Stimulated activated CD4-positive, alpha-beta T cell treated with anti-CD3 and anti-CD28 coated beads, Interleukin-2, amount 100 ng/mL, for 4 hours (primary cell): Measurements from ENCODE around the gene LSAMP.

Experiments
- DNase-seq: peaks from one replicate; pipeline ENCODE4 v3.0.0-alpha.2; 2020; ENCODE audit warnings: low read depth

The LSAMP gene

DNA sequence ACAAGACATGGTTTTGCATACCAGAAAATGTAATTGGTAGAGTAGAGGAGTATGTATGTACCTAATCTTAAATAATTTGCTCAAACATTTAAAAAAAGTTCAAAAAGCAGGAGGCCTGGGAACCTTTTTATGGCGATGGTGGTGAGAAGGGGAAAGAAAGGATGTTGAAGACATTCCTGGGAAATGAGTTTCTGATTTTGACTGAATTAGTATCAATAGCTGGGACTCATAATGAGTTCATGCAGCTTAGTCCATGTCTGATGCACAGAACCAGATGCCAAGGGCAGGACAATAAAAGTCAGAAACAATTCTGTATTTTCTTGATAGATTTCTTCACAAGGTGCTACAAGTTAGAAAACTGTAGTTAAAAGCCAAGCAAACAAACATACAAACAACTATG lies 426.6 kb downstream of the LSAMP start:
- DNase-seq, result no peak

DNA sequence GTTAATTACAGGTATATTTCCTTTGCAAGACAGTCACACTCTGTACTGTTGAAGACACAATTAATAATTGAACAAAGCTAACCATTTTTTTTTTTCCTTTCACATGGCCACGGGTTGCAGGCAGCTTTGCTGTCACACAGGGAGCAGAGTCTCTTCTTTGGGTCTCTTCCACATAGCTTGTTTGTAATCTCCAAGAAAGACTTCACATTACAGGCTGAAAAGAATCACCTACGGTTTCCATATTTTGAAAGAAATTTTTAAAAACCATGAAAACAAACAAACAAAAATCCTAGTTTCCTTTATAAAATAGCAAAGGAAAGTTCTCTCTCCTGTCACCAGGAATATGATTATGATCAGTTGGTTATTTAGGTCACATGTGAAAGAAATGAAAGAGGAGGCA lies 429.4 kb downstream of the LSAMP start:
- DNase-seq, result no peak

- no peak for DNase-seq
Measured at GRCh38 chr3:116007000-116007399, 438.3 kb downstream of the LSAMP start.

GRCh38 chr3:116005404-116005803 lies 439.9 kb downstream of the LSAMP start:
- no peak for DNase-seq

GRCh38 chr3:116002235-116002634 lies 443.1 kb downstream of the LSAMP start:
- DNase-seq, result no peak

DNA sequence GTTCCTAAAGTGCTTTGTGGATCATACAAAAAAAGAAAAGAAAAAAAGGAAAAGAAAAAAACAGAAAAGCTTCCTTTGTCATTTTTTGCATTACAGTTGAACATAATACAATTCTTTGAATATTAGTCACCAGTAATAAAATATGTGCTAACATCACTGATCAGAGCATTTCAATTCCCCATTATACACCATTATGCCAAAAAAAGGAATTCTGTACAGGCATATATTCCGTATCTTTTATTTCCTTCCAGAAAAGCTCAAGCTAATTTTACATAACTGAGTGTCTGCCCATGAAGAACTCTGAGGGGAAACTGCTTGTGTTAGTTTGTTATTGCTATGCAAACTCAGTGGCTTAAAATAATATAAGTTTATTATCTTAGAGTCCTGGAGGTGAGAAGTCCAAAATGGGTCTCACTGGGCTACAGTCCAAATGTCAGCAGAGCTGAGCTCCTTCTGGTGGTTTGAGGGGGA lies 444.1 kb downstream of the LSAMP start:
- DNase-seq, result no peak

DNA sequence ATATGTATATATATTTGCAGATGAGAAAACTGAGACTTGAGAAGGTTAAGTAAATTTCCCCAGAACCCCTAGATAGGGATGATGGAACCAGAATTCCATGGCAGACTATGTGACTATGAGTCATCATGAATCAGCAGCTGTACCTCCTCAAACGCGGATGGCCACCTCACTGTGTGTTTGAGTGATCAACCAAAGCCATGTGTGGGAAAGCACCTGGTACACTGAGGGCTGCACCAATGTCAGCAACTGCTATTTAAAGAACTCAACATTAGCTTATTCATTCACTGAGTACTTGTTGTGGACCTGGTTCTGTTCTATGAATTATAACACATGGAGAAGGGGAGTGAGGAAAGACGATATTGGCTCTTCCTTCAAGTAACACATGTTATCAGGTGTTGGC lies 445.0 kb downstream of the LSAMP start:
- no peak for DNase-seq

- DNase-seq, result no peak
Measured at GRCh38 chr3:115999613-116000012, 445.7 kb downstream of the LSAMP start.

DNA sequence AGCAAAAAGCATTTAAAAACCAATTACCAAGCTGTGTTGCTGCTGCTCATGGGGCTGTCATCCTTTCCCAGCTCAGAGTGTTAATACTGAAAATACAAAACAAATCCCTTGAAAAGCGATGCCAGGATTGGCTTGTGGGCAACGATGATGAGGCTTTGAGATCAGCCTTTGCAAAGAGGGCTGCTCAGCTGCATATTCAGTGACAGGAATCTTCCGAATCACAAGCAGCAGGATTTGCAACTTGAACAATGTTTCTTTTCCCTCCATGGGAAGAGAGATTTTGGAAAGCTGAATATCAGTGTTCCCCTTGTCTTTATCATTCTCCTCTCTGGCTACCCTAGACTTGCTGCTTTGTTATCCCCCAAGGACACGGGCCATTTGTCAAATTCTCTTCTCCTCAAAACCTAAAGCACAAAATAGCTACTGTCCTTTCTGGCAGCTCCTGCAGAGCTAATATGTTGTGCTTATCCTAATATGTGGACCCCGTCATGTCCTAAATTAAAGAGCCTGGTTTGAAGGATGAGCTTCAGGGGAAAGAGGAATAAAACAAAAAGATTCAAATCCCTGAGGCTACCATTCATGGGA lies 446.2 kb downstream of the LSAMP start:
- DNase-seq, result no peak

GRCh38 chr3:115996420-115997108 lies 448.7 kb downstream of the LSAMP start:
- DNase-seq, result no peak

DNA sequence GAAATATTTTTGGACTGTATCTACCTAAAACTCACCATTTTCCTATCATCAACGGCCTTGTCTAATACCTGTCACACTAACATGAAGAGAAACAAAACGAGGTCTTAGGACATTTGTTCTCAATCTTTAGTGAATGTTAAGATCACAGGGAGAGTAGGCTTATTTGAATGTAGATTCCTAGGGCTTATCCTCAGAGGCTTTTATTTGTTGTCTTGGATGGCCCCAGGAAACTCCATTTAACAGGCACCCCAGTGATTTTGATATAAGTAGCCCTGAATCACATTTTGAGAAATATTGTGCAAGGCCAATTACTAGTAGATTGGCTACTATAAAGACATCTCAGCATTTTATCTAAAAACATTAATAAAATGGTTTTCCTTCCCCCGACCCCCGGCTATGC lies 454.6 kb downstream of the LSAMP start:
- no peak for DNase-seq

- DNase-seq, result no peak
Measured at GRCh38 chr3:115989684-115990421, 455.4 kb downstream of the LSAMP start.

- DNase-seq, result no peak
Measured at GRCh38 chr3:115986555-115987207, 458.6 kb downstream of the LSAMP start.

DNA sequence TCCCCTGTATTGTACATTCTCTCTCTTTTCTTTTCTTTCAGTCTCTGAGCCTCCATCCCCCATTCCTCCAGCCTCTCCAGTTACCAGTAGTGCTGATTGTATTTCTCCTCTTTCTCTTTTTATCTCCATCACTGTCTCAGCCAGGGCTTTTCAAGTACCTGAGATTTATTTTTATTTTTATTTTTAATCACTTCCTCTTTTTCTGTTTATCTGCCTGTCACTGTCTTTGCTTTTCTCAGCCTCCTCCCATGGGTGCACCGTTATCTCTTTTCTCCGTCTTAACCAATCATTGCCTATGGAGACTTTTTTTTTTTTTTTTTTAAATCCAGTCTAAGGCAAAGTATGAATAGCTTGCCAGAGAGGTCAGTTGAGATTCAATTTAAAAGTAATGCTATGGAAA lies 462.7 kb downstream of the LSAMP start:
- DNase-seq, result no peak

GRCh38 chr3:115982108-115982507 lies 463.2 kb downstream of the LSAMP start:
- no peak for DNase-seq

DNA sequence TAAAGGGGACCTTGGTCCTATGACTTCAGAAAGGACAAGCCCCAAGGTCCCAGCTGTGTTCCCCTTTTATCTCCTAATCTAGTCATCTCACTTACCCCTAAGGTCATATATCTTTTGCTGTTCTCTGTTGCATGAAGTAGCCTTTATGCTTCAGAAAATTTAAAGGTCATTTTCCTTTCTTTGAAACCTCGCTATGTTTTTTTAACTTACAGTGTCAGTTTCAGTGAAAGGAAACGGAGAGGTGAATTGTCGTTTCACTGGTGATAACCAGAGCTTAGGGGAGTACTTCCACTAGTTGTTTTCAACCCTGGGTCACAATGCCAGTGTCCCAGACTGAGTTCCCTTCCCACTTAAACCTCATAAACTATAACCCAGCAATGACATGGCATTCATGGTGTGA lies 464.6 kb downstream of the LSAMP start:
- DNase-seq, result no peak

DNA sequence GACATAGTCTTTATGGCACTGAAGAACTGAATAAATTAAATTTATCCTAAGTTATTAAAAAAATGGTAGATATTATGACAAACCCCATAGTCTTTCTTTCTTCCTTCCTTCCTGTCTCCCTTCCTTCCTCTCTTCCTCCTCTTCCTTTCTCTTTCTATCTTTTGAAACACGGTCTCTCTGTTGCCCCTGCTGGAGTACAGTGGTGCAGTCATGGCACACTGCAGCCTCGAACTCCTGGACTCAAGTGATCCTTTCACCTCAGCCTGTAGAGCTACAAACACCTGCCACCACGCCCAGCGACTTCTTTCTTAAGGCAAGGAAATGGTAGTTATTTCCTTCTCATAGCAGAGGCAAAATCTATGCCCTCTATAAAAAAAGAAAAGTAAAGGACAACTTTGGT lies 467.4 kb downstream of the LSAMP start:
- DNase-seq, result no peak

- DNase-seq, result no peak
Measured at GRCh38 chr3:115975796-115976195, 469.5 kb downstream of the LSAMP start.

DNA sequence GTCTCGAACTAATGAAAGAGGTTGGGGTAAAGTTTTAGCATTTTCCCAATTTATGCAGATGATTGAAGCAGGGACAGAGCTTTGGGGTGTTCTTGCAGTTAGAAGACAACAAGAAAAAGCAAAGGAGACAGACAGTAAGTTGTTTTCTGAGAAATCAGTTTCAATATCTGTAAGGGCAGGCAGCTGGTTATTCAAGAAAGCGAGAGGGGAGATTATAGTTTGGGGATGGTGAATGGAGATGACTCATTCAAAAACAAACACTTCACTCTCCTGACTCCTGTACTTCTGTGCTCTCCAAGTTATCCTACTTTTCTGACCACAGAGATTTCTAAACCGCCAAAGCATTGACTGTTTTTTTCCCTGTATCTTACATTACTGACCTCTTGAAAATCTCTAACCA lies 469.9 kb downstream of the LSAMP start:
- DNase-seq, result no peak

DNA sequence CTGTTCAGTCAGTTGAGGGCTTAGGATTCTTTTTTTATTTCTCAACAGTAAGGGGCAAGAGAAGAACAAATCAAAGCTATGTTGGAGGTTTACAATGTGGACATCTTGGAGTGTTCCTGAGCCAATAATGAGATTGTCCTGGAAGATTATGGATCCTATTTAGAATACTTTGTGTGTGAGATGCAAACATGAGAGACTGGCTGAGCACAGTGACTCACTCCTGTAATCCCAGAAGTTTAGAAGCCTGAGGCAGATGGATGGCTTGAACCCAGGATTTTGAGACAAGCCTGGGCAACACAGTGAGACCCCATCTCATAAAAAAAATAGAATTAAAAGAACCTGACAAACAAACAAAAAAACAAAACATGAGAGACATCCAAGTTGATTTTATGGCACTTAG lies 470.3 kb downstream of the LSAMP start:
- DNase-seq, result no peak

GRCh38 chr3:115968871-115969270 lies 476.4 kb downstream of the LSAMP start:
- no peak for DNase-seq

DNA sequence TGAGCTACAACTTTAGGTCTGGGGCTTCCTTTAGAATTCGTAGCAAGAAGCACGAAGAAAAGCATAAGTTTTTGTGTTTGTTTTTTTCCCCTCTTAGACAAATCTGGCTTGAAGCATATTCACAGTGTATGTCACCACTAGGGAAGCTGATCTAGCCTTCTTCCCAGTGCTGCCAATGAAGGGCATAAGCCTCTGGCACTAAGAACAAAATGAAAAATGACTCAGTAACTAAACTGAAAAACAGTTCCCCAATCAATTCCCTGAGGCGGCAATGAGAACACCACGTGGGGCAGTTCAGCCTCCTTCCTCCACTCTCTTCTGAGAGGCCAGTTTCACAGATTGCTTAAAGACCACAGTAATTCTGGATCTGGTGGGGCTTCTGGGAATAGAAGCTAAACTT lies 483.9 kb downstream of the LSAMP start:
- DNase-seq, result no peak

DNA sequence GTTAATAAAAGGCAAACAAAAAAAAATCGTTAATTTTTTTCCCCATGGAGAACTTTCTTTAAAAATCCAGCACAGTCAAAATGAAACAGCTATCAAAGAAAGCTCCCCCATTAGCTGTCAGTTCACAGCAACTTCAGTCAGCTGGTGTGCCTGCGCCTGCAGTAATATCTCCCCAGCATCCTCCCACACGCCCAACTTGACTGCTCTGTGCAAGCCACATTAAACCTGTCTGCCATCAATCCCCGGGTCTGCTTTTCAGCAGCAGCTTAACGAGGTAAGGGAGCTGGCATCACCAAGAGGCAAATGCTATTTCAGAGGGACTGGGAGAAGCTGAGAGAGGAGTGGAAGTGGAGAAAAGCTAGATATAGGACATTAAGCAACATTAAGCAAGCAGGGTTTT lies 484.5 kb downstream of the LSAMP start:
- no peak for DNase-seq
